ENCODE measurements around the gene TTC5.

- no peak for TF ChIP-seq CTCF (IDR thresholded peaks at IDR 0.05)
- TF ChIP-seq EP300 (IDR thresholded peaks at IDR 0.05): no peak
- TF ChIP-seq POLR2A (IDR thresholded peaks at IDR 0.05): no peak
These were observed 41.0 kb upstream of the TTC5 start for GRCh38 chr14:20346713-20347112.

Measured in ovary (tissue), 3 donors.